Activated gamma-delta T cell (primary cell): ENCODE results near the gene SLC6A3.
"Not testable (repeated sequence)": the region's sequence is repeated elsewhere in the genome, so short reads cannot be mapped to it uniquely, and the experiment has no call there.

Experiments used
- DNase-seq: peaks from one replicate; lab custom pipeline; 2025; lab: John Stamatoyannopoulos, UW

Gene SLC6A3

DNA sequence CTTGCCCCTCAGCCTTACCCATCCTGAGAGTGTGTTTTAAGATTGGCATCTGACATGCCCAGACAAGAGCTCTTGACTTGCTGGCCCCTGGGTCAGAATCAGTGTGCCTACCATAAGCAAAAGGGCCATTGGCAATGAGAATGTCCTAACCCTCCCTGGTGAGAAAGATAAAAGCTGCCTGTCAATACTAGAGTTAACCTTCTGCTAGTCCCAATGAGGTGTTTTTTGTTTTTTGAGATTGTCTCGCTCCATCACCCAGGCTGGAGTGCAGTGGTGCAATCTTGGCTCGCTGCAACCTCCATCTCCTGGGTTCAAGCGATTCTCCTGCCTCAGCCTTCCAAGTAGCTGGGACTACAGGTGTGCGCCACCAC, 73.3 kb downstream of the SLC6A3 start:
- DNase-seq, result not testable (repeated sequence)

DNA sequence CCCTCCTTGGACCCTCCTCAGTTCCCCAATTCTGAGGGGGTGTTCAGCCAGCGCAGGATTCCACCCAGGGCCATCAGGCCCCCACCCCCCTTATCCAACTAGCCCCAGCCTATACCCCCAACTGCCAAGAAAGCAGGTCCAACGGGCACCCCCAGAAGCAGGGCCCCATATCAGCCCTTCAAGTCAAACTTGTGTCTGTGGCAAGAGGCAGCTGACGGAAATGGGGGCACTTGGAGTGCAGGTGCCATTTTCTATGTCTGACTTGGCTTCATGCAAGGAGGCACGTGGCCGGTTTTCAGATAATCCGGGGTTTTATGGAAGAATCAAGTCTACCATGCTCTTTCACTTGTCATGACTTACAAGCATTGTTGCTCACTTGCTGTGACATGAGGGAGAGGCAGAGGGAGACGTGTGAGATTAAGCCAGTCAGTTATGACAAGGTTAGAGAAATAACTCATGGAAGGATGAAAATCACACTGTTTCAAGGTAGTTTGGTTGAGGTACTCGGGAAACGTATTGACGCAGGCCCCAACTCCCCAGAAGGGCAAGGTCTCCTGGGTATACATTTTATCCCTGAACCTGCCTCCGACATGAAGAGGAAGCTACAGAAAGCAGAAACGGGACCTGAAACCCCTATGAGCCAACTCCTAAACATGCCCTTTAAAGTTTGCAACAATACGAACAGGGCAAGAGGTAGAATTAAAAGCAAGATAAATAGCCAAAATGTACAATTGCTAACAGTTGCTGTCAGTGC, 73.8 kb downstream of the SLC6A3 start:
- no peak for DNase-seq

DNA sequence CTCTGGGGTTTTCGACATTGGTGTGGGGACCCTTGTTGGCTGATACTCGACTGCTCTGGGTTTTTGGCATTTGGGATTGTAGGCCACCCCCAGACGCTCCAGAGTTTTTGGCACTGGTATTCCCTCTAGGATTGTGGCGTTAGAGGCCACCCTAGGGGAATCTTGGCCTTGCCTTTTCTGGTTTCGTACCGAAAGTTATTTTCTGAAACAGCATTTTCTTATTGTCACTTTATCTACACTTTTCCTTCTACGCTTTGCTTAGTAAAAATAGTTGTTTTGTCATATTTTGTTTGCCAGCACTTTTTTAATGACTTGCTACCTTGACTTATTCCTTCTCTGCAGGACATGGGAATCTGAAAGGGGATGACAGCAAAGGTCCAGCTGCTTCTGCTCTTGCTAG, 75.2 kb downstream of the SLC6A3 start:
- no peak for DNase-seq

DNA sequence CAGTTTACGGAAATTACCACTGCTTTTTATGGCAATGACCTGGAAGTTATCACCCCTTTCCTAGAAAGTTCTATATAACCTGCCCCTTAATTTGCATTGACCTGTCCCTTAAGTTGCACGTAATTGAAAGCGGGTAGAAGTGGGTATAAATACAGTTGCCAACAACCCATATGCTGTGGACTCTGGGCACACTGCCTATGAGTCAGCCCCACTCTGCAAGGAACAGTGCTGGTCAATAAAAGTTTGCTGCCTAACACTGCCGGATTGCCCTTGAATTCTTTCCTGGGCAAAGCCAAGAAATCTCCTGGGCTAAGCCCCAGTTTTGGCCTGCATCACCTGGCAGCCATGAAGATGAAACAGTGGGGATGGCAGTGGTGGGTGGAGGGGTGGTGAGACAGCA, 76.5 kb downstream of the SLC6A3 start:
- DNase-seq, result no peak

DNA sequence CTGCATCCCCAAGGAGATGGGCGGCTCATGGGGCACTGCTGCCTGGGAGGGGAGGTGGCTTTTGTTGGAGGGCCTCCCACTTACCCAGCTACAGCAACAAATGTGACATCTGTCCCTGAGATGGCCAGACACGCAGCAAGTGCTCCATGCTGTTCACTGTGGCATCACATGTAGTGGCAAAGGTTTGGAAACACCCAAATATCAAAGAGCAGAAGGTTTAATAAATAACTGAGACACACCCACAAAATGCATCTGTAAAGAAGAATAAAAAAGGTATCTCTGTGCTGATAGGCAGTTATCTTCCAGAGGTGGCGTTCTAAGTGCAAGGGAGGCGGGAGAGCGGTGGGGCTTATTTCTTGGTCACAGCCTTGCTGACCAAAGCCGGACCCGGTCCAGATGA, 77.0 kb downstream of the SLC6A3 start:
- DNase-seq, result no peak

DNA sequence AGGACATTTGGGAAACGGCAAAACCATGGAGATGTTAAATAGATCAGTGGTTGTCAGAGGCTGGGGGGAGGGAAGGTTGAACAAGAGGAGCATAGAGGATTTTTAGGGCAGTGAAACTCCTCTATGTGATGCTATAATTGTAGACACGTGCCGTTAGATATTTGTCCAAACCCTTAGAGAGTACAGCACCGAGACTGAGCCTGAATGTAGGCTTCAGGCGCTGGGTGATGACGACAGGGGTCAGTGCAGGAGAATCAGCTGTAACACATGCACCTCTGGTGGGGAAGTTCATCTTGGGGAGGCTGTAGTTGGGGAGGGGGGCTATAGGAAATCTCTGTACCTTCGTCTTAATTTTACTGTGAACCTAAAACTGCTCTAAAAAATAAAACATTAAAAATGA, 78.1 kb downstream of the SLC6A3 start:
- DNase-seq, result no peak

DNA sequence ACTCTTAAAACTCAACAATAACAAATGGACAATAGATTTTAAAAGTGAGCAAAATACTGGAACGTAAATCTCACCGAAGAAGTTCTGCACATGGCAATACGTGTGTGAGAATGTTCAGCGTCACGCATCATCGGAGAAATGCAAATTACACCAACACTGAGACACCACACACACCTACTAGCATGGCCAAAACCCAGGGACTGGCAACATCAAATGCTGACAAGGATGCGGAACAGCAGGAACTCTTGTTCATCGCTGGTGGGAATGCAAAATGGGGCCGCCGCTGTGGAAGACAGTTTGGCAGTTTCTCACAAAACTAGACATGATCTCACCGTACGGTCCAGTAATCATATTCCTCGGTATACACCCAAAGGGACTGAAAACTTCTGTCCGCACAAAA, 78.7 kb downstream of the SLC6A3 start:
- DNase-seq, result no peak

GRCh38 chr5:1364211-1364610, 81.0 kb downstream of the SLC6A3 start:
- no peak for DNase-seq

- DNase-seq, result no peak
Measured at GRCh38 chr5:1363581-1363980, 81.7 kb downstream of the SLC6A3 start.

DNA sequence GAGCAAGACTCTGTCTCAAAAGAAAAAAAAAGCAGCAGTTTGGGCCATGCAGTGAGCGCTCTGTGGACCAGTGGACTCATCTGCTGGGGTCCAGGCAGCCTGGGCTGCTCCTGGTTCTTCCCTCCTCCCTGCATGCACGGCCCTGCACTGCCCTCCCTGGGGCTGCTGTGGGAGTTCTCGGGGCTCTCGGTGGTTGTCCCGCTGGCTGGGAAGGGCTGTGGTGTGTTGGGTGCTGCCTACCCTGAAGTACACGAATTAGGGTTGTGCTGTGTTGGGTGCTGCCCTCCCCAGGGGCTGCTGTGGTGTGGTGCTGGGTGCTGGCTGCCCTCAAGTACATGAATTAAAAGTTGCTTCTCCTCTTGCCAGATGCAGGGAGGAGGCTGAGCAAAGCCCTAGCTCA, 82.1 kb downstream of the SLC6A3 start:
- DNase-seq, result no peak

- DNase-seq, result no peak
Measured at GRCh38 chr5:1362242-1363015, 82.8 kb downstream of the SLC6A3 start.

DNA sequence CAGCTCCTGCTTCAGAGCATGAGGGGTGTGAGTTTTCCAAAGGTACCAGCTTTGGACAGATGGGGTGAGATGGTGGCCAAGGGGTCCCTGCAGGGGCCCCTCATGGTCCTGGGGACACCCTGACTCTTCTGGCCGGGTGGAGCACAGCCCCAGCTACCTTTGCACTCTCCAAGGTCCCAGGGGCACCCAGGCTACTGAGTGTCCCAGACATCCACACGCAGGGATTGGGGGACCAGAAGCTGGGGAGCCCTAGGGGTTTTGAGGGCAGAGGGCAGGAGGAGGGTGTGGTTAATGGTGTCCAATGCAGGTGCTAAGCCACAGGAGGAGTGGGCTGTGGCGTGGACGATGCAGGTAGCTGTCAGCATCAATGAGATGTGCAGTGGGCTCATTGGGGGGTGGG, 84.4 kb downstream of the SLC6A3 start:
- no peak for DNase-seq

DNA sequence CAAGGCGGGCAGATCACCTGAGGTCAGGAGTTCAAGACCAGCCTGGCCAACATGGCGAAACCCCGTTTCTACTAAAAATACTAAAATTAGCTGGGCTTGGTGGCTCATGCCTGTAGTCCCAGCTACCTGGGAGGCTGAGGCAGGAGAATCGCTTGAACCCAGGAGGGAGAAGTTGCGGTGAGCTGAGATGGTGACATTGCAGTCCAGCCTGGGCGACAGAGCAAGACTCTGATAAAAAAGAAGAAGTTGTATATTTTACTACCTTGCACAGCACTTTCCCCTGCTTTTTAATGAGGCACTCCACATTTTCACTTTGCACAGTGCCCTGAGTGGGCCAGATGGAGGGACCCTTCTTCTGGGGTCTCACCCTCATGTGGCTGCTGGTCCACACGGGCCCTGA, 84.9 kb downstream of the SLC6A3 start:
- DNase-seq, result not testable (repeated sequence)

GRCh38 chr5:1359713-1360112, 85.5 kb downstream of the SLC6A3 start:
- no peak for DNase-seq

GRCh38 chr5:1359031-1359645, 86.1 kb downstream of the SLC6A3 start:
- no peak for DNase-seq

GRCh38 chr5:1358726-1359025, 86.6 kb downstream of the SLC6A3 start:
- DNase-seq, result no peak

DNA sequence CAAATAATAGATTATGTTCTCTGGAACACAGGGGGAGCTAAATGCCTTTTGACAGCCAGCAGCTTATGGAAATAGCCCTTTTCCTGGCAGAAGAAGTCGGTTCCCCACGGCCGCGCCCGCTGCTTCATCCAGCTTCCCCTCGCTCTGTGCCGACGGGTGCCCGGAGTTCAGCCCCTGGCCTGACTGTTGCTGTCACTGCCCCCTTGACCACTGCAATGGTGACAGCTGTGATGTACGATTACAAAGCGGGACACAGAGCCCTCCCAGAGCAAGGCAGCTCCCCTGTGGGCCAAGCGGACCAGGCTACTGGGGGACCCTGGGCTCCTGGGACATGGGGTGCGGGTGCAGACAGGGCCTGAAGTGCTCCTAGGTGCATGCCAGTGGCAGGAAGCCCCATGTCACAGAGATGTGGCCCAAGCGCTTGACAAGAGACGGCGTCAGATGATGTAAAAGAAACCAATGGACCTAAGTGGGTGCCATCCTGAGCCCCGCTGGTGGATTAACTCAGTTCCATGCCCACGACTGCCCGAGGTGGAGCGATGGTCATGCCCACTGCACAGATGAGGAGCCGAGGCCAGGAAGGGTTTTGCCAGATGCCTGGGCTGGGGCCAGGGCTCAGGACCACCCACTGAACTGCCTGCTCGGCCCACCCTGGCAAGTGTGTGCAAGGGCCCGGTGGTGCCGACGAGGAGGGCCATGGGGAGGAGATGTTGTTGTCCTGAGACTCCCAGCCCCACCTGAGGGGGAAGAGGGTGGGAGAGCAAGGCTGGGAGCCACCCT, 87.1 kb downstream of the SLC6A3 start:
- DNase-seq, result no peak

GRCh38 chr5:1356873-1357787, 88.1 kb downstream of the SLC6A3 start:
- no peak for DNase-seq

GRCh38 chr5:1354576-1354975, 90.7 kb downstream of the SLC6A3 start:
- no peak for DNase-seq

DNA sequence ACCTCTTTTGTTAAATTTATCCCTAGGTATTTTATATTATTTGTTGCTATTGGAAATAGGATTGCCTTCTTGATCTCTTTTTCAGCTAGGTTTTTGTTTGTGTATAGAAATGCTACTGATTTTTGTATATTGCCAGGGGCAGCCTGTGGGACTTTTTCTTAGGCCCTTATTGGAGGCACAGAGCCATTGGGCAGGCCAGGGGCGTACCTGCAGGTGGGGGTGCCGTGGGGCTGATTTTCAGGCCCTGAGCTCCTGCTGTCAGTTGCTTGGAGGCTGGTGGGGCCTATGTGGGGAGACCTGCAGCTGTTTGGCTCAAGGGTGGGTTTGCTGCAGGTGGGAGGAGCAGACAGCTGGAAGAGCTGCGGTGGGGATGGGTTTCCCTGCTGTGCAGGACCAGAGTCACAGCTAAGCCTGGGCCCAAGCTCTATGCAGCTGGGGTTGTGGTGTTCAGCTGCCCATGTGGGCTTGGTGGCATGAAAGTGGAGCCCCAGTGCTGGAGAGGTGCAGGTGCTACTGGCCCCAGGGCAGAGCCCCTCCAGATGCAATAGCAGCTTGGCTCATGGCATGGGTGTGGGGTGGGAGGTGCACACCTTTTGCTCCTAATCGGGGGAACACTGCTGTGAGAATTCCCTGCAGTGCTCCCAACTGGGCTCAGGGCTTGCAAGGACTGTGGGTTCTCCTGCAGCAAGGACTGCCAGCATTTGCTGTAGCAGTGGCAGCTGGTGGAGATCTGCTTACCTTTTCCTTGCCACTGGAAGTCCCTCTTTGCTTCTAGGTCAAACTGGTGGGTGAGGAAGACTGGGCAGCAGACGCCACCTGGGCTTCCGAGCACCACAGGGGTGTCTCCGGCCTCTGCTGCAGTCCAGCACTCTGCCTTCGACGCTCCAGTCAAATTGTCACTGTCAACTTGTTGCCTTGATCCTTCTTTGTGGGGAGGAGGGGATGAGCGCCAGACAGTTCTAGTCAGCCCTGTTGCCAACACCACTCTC, 92.7 kb downstream of the SLC6A3 start:
- no peak for DNase-seq
